Gastrocnemius medialis (tissue), 4 donors: ENCODE data around the gene ATXN10.

ENCODE experiments used
- CTCF ChIP-seq, 5 experiments: fragments of 450-650 bp in 3 of 5; fragments of 200-600 bp in 2 of 5; sonication (generic) in 2 of 5; IDR thresholded peaks in 4 of 5; conservative IDR thresholded peaks in 1 of 5; 1 replicate in 4 of 5; 2 replicates in 1 of 5; pipeline ENCODE4 v1.5.1; 2016 to 2019; ENCODE audit warnings: antibody characterized with exemption in 5 of 5, mild to moderate bottlenecking in 3 of 5, moderate library complexity in 3 of 5
- POLR2A ChIP-seq, 2 donors: fragments of 450-650 bp; IDR thresholded peaks; one replicate each; pipeline ENCODE4 v1.6.1; 2017; ENCODE audit warnings: antibody characterized with exemption in 2 of 2, mild to moderate bottlenecking in 2 of 2, moderate library complexity in 2 of 2

- TF ChIP-seq POLR2A (IDR thresholded peaks at IDR 0.05) (no peak), CTCF (IDR thresholded peaks at IDR 0.05 in 4 of 5, conservative IDR thresholded peaks at IDR 0.05 in 1 of 5) (no peak)
These were observed 113.8 kb downstream of the ATXN10 start for GRCh38 chr22:45785458-45785857.
